ENCODE measurements around the gene NMB. TPM values are rescaled to one million over a fixed set of nuclear protein-coding genes. Genes with fewer than 3 reads are reported as not detected.
"Not testable (repeated sequence)": the region's sequence is repeated elsewhere in the genome, so short reads cannot be mapped to it uniquely, and the experiment has no call there.

The NMB gene
- total RNA-seq, result 1 to 10 TPM; 2.6 TPM

- H3K36me3 Mint-ChIP-seq, result no peaks in the 10 kb centered on the region
- H3K9me3 Mint-ChIP-seq, result no peaks in the 10 kb centered on the region
- DNase-seq, result peak; percentile 87
- peak within 1 kb of the TSS; percentile 65 for H3K4me3 Mint-ChIP-seq
- H3K27ac Mint-ChIP-seq, result peak within 1 kb of the TSS; percentile 79
- H3K4me1 Mint-ChIP-seq, result peaks cover 32% of the 10 kb centered on the region
- no peaks in the 10 kb centered on the region for H3K27me3 Mint-ChIP-seq
These were observed at the start of gene NMB for GRCh38 chr15:84658080-84658787. TSS of gene NMB (minus strand) at chr15:84658199. CDS start at chr15:84658152, 47 bp downstream.

- H3K4me1 Mint-ChIP-seq, result peaks cover 51% of the 10 kb centered on the region
- peaks cover 15% of the 10 kb centered on the region for H3K36me3 Mint-ChIP-seq
- DNase-seq, result no peak
- H3K27ac Mint-ChIP-seq, result no peak overlapping the region
- no peak overlapping the region for H3K4me3 Mint-ChIP-seq
- H3K27me3 Mint-ChIP-seq, result no peaks in the 10 kb centered on the region
- H3K9me3 Mint-ChIP-seq, result no peaks in the 10 kb centered on the region
These were observed 45.8 kb upstream of the NMB start for GRCh38 chr15:84703808-84704207.

- DNase-seq, result no peak
- Mint-ChIP-seq H3K27me3 (no peaks in the 10 kb centered on the region), H3K27ac (no peak overlapping the region), H3K36me3 (peaks cover 11% of the 10 kb centered on the region), H3K9me3 (no peaks in the 10 kb centered on the region), H3K4me1 (peaks cover 50% of the 10 kb centered on the region), H3K4me3 (no peak overlapping the region)
These were observed 45.0 kb upstream of the NMB start for GRCh38 chr15:84702961-84703482.

- no peaks in the 10 kb centered on the region for H3K27me3 Mint-ChIP-seq
- peaks cover 64% of the 10 kb centered on the region for H3K4me1 Mint-ChIP-seq
- H3K4me3 Mint-ChIP-seq, result no peak overlapping the region
- no peaks in the 10 kb centered on the region for H3K9me3 Mint-ChIP-seq
- H3K36me3 Mint-ChIP-seq, result peaks cover 9% of the 10 kb centered on the region
- DNase-seq, result no peak
- peak overlapping the region; percentile 78 for H3K27ac Mint-ChIP-seq
These were observed 41.7 kb upstream of the NMB start for GRCh38 chr15:84699538-84700191.

GRCh38 chr15:84697236-84697990 is 39.4 kb upstream of the NMB start:
- no peak overlapping the region for H3K27ac Mint-ChIP-seq
- no peak overlapping the region for H3K4me3 Mint-ChIP-seq
- peaks cover 50% of the 10 kb centered on the region for H3K4me1 Mint-ChIP-seq
- peaks cover 5% of the 10 kb centered on the region for H3K36me3 Mint-ChIP-seq
- DNase-seq, result no peak
- H3K9me3 Mint-ChIP-seq, result no peaks in the 10 kb centered on the region
- no peaks in the 10 kb centered on the region for H3K27me3 Mint-ChIP-seq

- peaks cover 54% of the 10 kb centered on the region for H3K4me1 Mint-ChIP-seq
- DNase-seq, result no peak
- no peaks in the 10 kb centered on the region for H3K9me3 Mint-ChIP-seq
These were observed 38.8 kb upstream of the NMB start for GRCh38 chr15:84696757-84697156.

GRCh38 chr15:84690342-84690741 is 32.3 kb upstream of the NMB start:
- H3K4me3 Mint-ChIP-seq, result no peak overlapping the region
- H3K27ac Mint-ChIP-seq, result no peak overlapping the region
- H3K36me3 Mint-ChIP-seq, result peaks cover 33% of the 10 kb centered on the region

More at GRCh38 chr15:84696757-84697156, 38.8 kb upstream of the NMB start:
- Mint-ChIP-seq H3K27ac (no peak overlapping the region), H3K36me3 (peaks cover 8% of the 10 kb centered on the region), H3K4me3 (no peak overlapping the region), H3K27me3 (no peaks in the 10 kb centered on the region)

GRCh38 chr15:84689858-84690257 is 31.9 kb upstream of the NMB start:
- Mint-ChIP-seq H3K4me3 (no peak overlapping the region), H3K27ac (no peak overlapping the region), H3K27me3 (no peaks in the 10 kb centered on the region), H3K4me1 (peaks cover 18% of the 10 kb centered on the region), H3K36me3 (peaks cover 33% of the 10 kb centered on the region), H3K9me3 (no peaks in the 10 kb centered on the region)
- no peak for DNase-seq

More at GRCh38 chr15:84690342-84690741, 32.3 kb upstream of the NMB start:
- DNase-seq, result no peak
- Mint-ChIP-seq H3K9me3 (no peaks in the 10 kb centered on the region), H3K4me1 (peaks cover 18% of the 10 kb centered on the region), H3K27me3 (no peaks in the 10 kb centered on the region)

GRCh38 chr15:84686446-84686845 is 28.4 kb upstream of the NMB start:
- not testable (repeated sequence) for DNase-seq, H3K27me3 Mint-ChIP-seq, H3K4me3 Mint-ChIP-seq, H3K9me3 Mint-ChIP-seq, H3K27ac Mint-ChIP-seq
- peaks cover 11% of the 10 kb centered on the region for H3K4me1 Mint-ChIP-seq
- H3K36me3 Mint-ChIP-seq, result peaks cover 32% of the 10 kb centered on the region

- Mint-ChIP-seq H3K4me1 (peaks cover 6% of the 10 kb centered on the region), H3K27me3 (no peaks in the 10 kb centered on the region), H3K27ac (peak overlapping the region; percentile 12), H3K36me3 (peaks cover 24% of the 10 kb centered on the region), H3K4me3 (no peak overlapping the region), H3K9me3 (no peaks in the 10 kb centered on the region)
- DNase-seq, result no peak
These were observed 27.3 kb upstream of the NMB start for GRCh38 chr15:84685304-84685703.

GRCh38 chr15:84684092-84684491 is 26.1 kb upstream of the NMB start:
- Mint-ChIP-seq H3K36me3 (peaks cover 18% of the 10 kb centered on the region), H3K4me1 (peaks cover 6% of the 10 kb centered on the region), H3K27me3 (no peaks in the 10 kb centered on the region), H3K27ac (no peak overlapping the region), H3K9me3 (no peaks in the 10 kb centered on the region), H3K4me3 (no peak overlapping the region)
- DNase-seq, result no peak

- Mint-ChIP-seq H3K36me3 (peaks cover 11% of the 10 kb centered on the region), H3K4me3 (no peak overlapping the region), H3K27me3 (no peaks in the 10 kb centered on the region), H3K4me1 (peaks cover 5% of the 10 kb centered on the region), H3K27ac (no peak overlapping the region), H3K9me3 (no peaks in the 10 kb centered on the region)
- DNase-seq, result no peak
These were observed 23.8 kb upstream of the NMB start for GRCh38 chr15:84681831-84682230.

- H3K36me3 Mint-ChIP-seq, result peaks cover 22% of the 10 kb centered on the region
- H3K4me1 Mint-ChIP-seq, result peaks cover 20% of the 10 kb centered on the region
- H3K9me3 Mint-ChIP-seq, result no peaks in the 10 kb centered on the region
- no peak for DNase-seq
- no peak overlapping the region for H3K27ac Mint-ChIP-seq
- H3K4me3 Mint-ChIP-seq, result no peak overlapping the region
- no peaks in the 10 kb centered on the region for H3K27me3 Mint-ChIP-seq
These were observed 13.2 kb upstream of the NMB start for GRCh38 chr15:84671211-84671610.

- H3K27ac Mint-ChIP-seq, result peak overlapping the region; percentile 74
- peaks cover 19% of the 10 kb centered on the region for H3K36me3 Mint-ChIP-seq
- H3K27me3 Mint-ChIP-seq, result no peaks in the 10 kb centered on the region
- no peaks in the 10 kb centered on the region for H3K9me3 Mint-ChIP-seq
- H3K4me3 Mint-ChIP-seq, result no peak overlapping the region
- DNase-seq, result peak; percentile 45
- peaks cover 21% of the 10 kb centered on the region for H3K4me1 Mint-ChIP-seq
These were observed 11.7 kb upstream of the NMB start for GRCh38 chr15:84669726-84670125.
